Right lobe of liver (tissue), 6 donors: Measurements from ENCODE around the gene LLPH. TPM values are rescaled to one million over a fixed set of nuclear protein-coding genes. Genes with fewer than 3 reads are reported as not detected.

Experiments used
- ATAC-seq, 4 donors: fragments of 200-7000 bp; cut with Tn5 transposase; one replicate each; pipeline ENCODE4 v1.9.1; 2020; ENCODE audit warnings: mild to moderate bottlenecking in 4 of 4, moderate library complexity in 4 of 4
- DNase-seq, 3 donors: peaks; one replicate each; pipeline ENCODE4 v3.0.0-alpha.2; 2020
- H3K27ac ChIP-seq, 3 donors: fragments of 200-600 bp; one replicate each; pipeline ENCODE4 v1.8.0; 2022
- H3K27me3 ChIP-seq, 2 donors: fragments of 200-600 bp; one replicate each; pipeline ENCODE4 v1.8.0; 2022
- H3K36me3 ChIP-seq, 4 donors: fragments of 200-600 bp; sonication (generic) in 1 of 4; one replicate each; pipeline versions ENCODE4 v1.5.1 to v1.8.0; 2017 to 2022; ENCODE audit warnings: control low read depth in 1 of 4
- H3K4me1 ChIP-seq, 4 donors: fragments of 200-600 bp; sonication (generic) in 1 of 4; one replicate each; pipeline versions ENCODE4 v1.5.1 to v1.8.0; 2017 to 2022; ENCODE audit warnings: control low read depth in 1 of 4
- H3K4me3 ChIP-seq, 3 donors: fragments of 200-600 bp; one replicate each; pipeline ENCODE4 v1.8.0; 2022
- H3K9me3 ChIP-seq, 4 donors: fragments of 200-600 bp; sonication (generic) in 1 of 4; one replicate each; pipeline versions ENCODE4 v1.5.1 to v1.8.0; 2017 to 2022; ENCODE audit warnings: control low read depth in 1 of 4
- POLR2A ChIP-seq: fragments of 450-650 bp; IDR thresholded peaks from one replicate; pipeline ENCODE4 v1.6.1; 2017; ENCODE audit warnings: antibody characterized with exemption, mild to moderate bottlenecking
- WGBS: methylation state at CpG from one replicate; pipeline ENCODE4 v1.1.6; 2018; ENCODE audit warnings: low coverage, low lambda C conversion rate; ENCODE audit not compliant: insufficient coverage; ENCODE audit errors: missing lambda C conversion rate; 5-methylcytosine and 5-hydroxymethylcytosine counted together
- intact Hi-C, 2 donors: fragments of 100-400 bp; cut with DNase I; formaldehyde crosslinking; loops; one replicate each; pipeline versions ENCODE4 v1.11.2 to v1.14.1; 2022
- total RNA-seq, 6 experiments: library from RNA; depleted of rRNA in 2 of 6; stranded (reverse); fragments of >200 nt in 2 of 6; fragmentation: NEBNext Ultra II Directional in 3 of 6; extraction: Animal tissue kit (Norgen Biotek cat#: 25700) in 3 of 6; gene quantifications; one replicate each; pipeline versions ENCODE4 v1.1.0 to v1.2.4, GENCODE V29; 2016 to 2023
- TF ChIP-seq, protein P1 (sequence below), 4 donors: fragments of 200-600 bp in 3 of 4; fragments of 450-650 bp in 1 of 4; IDR thresholded peaks; one replicate each; pipeline versions ENCODE4 v1.5.1 to v1.8.0; 2016 to 2022; ENCODE audit warnings: antibody characterized with exemption in 4 of 4, mild to moderate bottlenecking in 2 of 4
- donor health status: DM: no; HTN: yes; CAD: no.
- donor health status: DM: no; HTN: no; CAD: no.
- donor health status: DM: no; HTN: no; CAD: no.
- donor health status: DM: no; HTN: yes; CAD: no.
- donor health status: DM: no; HTN: yes; CAD: no.

The LLPH gene
- total RNA-seq, 6 experiments from 2014 or later: 5.2 to 13.0 (median 7.8) TPM

DNA sequence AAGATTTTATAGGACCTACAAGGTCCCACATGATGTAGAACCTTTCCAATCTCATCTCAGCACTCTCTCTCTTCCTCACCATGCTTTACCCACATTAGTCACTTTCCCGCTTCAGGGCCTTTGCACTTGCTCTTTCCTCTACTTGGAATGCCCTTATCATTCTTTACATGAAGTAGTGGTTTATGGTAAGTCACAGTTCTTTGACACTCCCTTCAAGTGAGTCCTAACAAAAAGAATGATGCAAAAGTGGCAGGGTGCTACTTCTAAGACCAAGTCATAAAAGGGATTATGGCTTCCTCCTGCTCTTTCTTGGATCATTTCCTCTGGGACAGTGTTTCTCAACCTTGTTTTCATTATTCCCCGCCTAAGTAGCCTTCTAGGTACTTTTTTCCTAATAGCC lies 26.1 kb upstream of the LLPH start:
- Histone ChIP-seq H3K27ac (no peak overlapping the region), H3K4me3 (no peak overlapping the region), H3K9me3 (no peaks in the 10 kb centered on the region), H3K36me3 (no peaks in the 10 kb centered on the region), H3K4me1 (no peaks in the 10 kb centered on the region), H3K27me3 (no peaks in the 10 kb centered on the region)
- no peak for ATAC-seq
- WGBS: 91% methylated on average over 2 of the region's 2 CpGs
- no peak for TF ChIP-seq POLR2A
- TF ChIP-seq, protein P1, sequence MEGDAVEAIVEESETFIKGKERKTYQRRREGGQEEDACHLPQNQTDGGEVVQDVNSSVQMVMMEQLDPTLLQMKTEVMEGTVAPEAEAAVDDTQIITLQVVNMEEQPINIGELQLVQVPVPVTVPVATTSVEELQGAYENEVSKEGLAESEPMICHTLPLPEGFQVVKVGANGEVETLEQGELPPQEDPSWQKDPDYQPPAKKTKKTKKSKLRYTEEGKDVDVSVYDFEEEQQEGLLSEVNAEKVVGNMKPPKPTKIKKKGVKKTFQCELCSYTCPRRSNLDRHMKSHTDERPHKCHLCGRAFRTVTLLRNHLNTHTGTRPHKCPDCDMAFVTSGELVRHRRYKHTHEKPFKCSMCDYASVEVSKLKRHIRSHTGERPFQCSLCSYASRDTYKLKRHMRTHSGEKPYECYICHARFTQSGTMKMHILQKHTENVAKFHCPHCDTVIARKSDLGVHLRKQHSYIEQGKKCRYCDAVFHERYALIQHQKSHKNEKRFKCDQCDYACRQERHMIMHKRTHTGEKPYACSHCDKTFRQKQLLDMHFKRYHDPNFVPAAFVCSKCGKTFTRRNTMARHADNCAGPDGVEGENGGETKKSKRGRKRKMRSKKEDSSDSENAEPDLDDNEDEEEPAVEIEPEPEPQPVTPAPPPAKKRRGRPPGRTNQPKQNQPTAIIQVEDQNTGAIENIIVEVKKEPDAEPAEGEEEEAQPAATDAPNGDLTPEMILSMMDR (IDR thresholded peaks at IDR 0.05): no peak
- intact Hi-C loops: no loop called here
- DNase-seq: no peak

DNA sequence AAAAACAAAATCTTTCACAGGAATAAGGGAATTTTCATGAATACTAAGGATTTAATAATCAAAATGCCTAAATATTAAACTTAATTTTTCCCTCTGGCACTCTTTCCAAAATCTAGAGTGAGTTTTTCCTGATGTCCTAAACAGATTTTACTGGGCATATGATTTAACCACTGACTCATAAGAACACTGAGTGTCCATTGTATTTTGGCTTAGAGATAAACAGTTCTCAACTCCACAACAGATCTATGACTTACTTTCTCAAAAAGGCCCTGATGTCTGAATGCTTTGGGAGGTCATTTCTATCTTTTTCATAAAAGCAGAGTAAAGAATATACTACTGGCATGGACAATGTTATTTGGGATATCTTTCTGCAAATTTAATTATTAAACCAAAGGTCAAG lies 24.2 kb upstream of the LLPH start:
- no peaks in the 10 kb centered on the region for H3K4me1 ChIP-seq
- intact Hi-C loops: no loop called here
- DNase-seq (no peak), ATAC-seq (no peak)
- no peak overlapping the region for H3K4me3 ChIP-seq
- H3K9me3 ChIP-seq: no peaks in the 10 kb centered on the region
- no peak overlapping the region for H3K27ac ChIP-seq
- no peaks in the 10 kb centered on the region for H3K27me3 ChIP-seq
- TF ChIP-seq, protein P1 (IDR thresholded peaks at IDR 0.05): no peak
- no peak for TF ChIP-seq POLR2A
- peaks cover 0 to 3% (median 0%) of the 10 kb centered on the region in 4 donors for H3K36me3 ChIP-seq

DNA sequence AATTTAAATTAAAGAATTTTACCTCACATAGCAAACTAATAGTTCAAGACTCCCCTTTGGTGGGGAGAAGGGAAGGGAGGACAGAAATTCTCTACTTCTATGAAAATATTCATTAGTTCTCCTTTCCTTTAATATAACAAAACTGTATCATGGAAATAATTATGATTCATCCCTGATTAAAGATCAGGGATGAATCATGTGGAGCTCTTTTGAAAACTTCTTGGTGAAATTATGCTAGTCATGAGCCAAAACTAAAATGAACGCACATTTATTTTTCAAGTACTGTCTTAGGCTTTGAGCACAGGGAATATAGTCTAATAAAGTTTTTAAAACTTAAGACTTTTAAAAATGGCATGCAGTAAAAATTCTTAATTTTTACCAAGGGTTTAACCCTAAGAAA lies 22.2 kb upstream of the LLPH start:
- DNase-seq: no peak
- no peaks in the 10 kb centered on the region for H3K9me3 ChIP-seq
- no peak for ATAC-seq
- peaks cover 0 to 3% (median 0%) of the 10 kb centered on the region in 4 donors for H3K36me3 ChIP-seq
- WGBS: 88% methylated on average over 1 of the region's 1 CpG
- intact Hi-C loops: no loop called here
- no peaks in the 10 kb centered on the region for H3K4me1 ChIP-seq
- no peak overlapping the region for H3K4me3 ChIP-seq
- TF ChIP-seq POLR2A: no peak
- TF ChIP-seq, protein P1 (IDR thresholded peaks at IDR 0.05): no peak
- H3K27me3 ChIP-seq: no peaks in the 10 kb centered on the region
- H3K27ac ChIP-seq: no peak overlapping the region

DNA sequence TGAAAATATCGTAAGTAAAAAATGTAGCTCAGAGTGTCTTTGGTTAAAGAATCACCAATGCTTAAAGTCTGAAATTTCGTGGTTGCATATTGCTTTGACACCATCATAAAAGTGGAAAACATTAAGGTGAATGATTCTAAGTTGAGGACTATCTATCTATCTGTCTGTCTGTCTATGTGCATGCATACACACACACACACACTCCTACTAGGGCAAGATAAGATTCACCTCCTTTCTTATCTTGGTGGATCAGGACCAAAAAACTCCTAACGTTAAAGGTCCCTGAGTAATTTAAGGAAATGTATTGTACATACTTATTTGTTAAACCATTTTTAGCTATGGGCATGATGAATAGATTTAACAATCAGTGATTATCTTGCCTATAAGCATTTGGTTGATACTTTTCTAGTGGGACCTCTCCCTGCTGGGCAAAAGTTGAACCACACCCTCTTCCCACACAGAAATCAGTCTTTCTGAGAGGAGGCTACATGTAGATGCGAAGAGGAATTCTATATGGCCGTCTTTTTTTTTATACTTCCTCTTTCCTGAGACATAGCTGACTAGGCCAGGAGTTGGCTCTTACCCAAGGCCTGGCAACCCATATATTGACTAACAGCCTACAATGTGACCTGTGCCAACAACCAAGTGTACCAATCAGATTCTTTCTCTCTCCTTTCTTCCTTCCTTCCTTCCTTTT lies 19.3 kb upstream of the LLPH start:
- intact Hi-C loops: no loop called here
- no peak for TF ChIP-seq POLR2A
- TF ChIP-seq, protein P1 (IDR thresholded peaks at IDR 0.05): peak in 1 of 4 donors; percentile 14
- 71% methylated on average over 5 of the region's 5 CpGs for WGBS
- peak in 3 of 4 donors; percentile 49 to 51 (median 51) for ATAC-seq
- H3K4me3 ChIP-seq: no peak overlapping the region
- H3K36me3 ChIP-seq: peaks cover 0 to 3% (median 0%) of the 10 kb centered on the region in 4 donors
- H3K4me1 ChIP-seq: peaks cover 0 to 3% (median under 1%) of the 10 kb centered on the region in 4 donors
- H3K9me3 ChIP-seq: no peaks in the 10 kb centered on the region
- no peak overlapping the region for H3K27ac ChIP-seq
- DNase-seq: peak in 1 of 3 donors; percentile 42
- H3K27me3 ChIP-seq: no peaks in the 10 kb centered on the region
